Skeletal muscle cell (primary cell): Measurements from ENCODE around the gene GREB1.
A peak's percentile ranks its signal among the peaks of the same experiment; 100 is the strongest.

ENCODE experiments used
- DNase-seq: peaks from one replicate; pipeline ENCODE4 v3.0.0-alpha.2; 2010; ENCODE audit warnings: low read depth
- H3K4me3 ChIP-seq: 2 replicates; pipeline ENCODE4 v1.5.1; 2011; ENCODE audit warnings: low read depth, mild to moderate bottlenecking, control low read depth, low read length, moderate library complexity

Gene GREB1

DNA sequence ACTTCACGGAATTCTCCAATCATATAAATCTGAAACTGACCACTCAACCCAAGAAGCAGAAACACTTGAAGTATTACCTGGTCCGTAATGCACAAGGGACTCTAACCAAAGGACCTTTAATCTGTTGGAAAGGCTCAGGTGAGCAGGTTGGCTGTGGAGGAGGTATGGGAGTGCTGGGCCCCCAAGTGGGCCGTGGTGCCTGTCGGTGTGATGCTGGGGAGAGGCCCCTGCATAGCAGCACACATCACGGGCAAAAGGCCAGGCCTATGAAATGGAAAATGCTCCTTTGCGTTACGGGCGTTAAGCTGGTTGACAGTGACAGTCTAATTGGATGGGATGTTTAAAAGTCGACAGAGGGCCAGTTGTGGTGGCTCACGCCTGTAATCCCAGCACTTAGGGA is 42.6 kb downstream of the GREB1 start:
- H3K4me3 ChIP-seq = no peak overlapping the region
- DNase-seq = no peak

DNA sequence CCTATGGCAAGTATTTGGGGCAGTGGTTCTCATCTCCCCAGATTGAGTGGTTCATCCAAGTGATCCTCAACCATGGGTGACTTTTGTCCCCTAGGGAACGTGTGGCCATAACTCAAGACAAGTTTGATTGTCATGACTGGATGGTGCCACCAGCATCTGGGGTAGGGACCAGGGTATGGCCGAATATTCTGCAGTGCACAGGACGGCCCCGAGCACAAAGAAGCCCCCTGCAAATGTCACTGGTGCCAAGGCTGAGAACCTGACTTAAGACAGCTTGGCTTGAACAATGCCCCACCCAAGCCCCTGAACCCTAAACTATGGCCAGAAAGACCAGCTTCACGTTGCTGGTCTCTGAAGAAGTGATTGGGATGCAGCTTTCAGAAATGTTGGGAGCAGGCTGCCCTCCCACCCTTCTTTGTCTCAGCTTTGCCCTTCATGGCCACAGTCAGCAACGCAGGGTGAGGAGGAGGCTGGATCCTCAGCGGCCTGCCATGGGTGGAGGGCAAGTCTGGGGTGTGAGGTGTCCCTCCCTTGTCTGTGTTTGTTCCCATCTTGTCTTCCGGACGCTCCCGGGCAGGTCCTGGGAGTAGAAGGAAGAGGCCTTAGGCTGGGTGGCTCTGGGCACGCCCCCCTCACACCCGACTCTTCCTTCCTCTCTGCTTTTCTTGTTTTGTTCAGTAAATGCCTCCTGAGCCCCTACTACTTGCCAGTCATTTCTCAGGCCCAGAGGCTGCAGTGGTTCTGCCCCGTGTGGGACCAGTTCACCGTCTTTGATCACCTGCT is 43.4 kb downstream of the GREB1 start:
- H3K4me3 ChIP-seq = no peak overlapping the region
- DNase-seq = no peak

GRCh38 chr2:11578081-11578948 is 44.5 kb downstream of the GREB1 start:
- no peak for DNase-seq
- no peak overlapping the region for H3K4me3 ChIP-seq

GRCh38 chr2:11578986-11579774 is 45.3 kb downstream of the GREB1 start:
- no peak overlapping the region for H3K4me3 ChIP-seq
- no peak for DNase-seq

DNA sequence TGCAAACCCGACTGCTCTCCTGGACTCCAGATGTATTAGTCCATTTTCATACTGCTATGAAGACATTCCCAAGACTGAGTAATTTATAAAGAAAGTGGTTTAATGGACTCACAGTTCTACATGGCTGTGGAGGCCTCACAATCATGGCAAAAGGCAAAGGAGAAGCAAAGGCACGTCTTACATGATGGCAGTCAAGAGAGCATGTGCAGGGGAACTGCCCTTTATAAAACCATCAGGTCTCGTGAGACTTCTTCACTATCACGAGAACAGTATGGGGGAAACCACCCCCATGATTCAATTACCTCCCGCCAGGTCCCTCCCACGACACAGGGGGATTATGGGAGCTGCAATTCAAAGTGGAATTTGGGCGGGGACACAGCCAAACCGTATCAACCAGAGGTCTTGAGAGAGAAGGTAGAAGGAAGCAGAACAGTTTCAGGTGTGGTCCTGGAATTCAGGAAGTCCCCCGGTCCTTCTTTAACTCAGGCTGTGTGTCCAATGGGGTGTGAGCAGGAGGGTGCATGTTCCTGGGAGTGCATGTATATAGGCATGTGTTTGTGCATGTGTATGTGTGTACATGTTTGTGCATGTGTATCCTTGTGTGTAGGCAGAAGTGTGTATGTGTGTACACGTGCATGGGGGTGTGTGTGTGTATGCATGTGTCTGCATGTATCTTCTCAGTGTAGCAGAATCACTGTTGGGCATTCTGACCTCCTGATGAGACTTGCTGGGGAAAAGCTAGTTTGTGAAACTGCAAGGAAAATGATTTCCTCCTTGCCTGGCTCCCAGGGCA is 46.2 kb downstream of the GREB1 start:
- H3K4me3 ChIP-seq = no peak overlapping the region
- DNase-seq = no peak

DNA sequence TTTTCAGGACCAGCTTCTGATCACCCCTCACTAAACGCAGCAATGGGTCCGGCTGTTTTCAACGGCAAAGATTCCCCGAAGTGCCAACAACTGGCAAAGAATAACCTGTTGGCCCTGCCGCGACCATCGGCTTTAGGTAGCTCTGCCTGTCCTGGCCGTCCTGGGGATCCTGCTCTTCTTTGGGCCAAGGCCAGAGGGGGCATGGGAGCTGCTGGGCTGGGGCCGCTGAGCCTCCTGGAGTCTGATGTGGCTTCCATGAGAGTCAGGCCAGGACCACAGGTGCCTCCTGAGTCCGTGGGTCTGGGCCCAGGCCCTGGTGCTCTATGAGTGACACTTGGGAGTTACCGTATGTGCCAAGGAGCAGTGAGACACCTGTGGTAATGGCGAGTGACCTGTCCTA is 46.9 kb downstream of the GREB1 start:
- DNase-seq = no peak
- H3K4me3 ChIP-seq = no peak overlapping the region

DNA sequence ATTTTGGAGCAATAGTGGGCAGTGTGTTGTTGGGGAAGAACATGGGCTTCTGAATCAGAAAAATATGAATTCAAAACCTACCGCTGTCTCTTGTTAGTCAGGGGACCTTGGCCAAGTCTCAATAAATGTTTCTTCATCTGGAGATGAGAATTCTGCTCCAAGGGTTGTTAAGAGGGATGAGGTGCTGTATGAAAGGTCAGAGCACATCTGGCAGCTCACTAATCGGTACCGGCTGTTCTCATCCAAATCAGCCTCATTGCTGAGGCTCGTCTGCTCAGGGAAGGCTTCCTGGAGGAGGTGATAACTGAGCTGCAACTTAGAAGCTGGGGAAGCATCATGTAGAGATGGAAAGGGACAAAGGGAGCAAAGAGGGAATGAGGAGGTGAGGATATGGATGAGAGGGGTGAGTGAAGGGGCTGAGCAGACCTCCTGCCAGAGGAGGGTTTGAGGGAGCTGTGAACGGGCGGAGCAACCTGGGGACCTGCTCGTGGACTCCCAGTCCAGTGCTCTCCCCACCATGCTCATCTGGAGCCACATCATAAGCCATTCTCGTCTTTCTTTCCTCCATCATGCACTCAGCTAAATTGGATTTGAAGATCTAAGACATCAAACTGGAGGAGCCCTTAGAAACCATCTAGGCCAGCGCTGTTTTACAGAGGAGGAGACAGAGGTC is 47.4 kb downstream of the GREB1 start:
- DNase-seq = no peak
- no peak overlapping the region for H3K4me3 ChIP-seq

DNA sequence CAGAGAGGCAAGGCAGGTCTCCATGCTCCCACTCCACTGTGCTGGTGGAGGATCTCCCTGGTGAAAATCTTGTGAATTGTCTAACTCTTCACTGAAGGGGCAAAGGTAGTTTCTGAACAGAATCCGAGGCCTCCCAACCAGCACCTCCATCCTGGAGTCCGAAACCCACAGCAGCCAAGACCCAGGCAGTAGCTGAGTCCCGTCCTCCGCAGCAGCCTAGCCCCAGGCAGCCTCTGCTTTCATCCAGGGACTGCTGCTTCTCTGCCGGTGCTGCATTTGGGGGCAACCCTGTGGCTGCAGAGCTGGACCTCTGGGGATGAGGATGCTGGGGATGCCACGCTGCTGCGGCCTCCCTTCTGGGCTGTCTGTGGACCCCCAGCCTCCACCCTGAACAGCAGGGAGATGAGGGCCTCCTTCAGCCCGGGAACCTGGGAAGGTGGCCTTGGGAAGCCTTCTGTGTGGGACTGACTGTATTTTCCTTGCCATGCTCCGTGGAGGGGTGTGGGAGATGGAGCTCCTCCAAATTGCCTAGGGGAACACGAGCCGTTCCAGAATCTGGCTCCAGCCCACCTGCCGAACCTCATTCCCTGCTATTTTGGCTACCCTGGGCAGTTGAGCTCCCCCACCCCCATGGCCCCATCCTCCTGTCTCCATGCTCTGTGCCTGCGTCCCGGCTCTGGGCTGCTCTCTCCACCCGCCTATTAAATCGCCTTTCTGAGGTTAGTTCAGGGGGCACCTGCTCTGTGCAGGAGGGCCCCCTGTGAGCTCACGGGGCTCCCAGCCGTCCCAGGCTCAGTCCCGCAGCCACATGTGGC is 48.2 kb downstream of the GREB1 start:
- DNase-seq = no peak
- H3K4me3 ChIP-seq = no peak overlapping the region

DNA sequence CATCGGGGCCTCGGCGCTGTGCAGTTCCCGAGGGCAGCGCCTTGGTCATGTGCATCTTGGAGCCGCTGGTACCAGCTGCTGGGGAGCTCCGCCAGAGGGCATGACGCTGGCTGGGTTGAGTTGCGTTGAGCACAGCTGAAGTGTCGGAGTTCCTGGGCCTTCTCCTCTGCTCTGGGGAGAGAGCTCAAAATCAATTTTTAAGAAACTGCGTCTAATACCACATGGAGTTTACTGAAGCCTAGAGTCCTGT is 48.7 kb downstream of the GREB1 start:
- no peak overlapping the region for H3K4me3 ChIP-seq
- no peak for DNase-seq

GRCh38 chr2:11582862-11583752 is 49.3 kb downstream of the GREB1 start:
- no peak overlapping the region for H3K4me3 ChIP-seq
- peak; percentile 7 for DNase-seq

DNA sequence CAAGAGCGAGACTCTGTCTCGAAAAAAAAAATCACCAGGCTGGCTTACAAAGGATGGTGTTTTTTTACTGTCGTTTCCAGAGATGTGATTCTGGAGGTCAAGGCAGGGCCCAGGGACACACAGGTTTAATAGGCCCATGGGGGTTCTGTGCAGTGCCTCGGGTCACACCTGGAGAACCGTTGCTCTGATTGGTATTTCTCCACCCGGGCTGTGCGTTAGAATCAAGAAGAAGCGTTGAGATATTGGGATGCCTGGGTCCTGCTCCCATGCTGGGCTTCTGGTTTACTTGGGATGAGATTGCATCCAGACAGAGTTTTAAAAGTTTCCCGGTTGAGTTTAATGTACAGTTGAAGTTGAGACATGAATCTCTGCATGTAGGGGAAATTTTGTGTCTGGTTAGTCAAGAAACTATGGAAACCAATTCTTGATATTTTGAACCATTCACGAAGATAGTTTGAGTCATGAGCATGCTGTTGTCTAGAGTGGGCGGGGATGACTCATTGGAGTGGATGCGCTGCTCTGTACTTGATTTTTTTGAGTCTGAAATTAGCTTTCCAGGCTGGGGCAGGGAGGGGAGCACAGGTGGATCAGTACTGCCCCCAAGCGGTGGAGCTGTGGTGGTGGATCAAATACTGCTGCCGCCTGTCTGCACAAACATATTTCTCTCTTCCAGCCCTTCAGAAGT is 50.1 kb downstream of the GREB1 start:
- H3K4me3 ChIP-seq = no peak overlapping the region
- peak; percentile 92 for DNase-seq

GRCh38 chr2:11584525-11585056 is 50.7 kb downstream of the GREB1 start:
- no peak for DNase-seq
- H3K4me3 ChIP-seq = no peak overlapping the region

DNA sequence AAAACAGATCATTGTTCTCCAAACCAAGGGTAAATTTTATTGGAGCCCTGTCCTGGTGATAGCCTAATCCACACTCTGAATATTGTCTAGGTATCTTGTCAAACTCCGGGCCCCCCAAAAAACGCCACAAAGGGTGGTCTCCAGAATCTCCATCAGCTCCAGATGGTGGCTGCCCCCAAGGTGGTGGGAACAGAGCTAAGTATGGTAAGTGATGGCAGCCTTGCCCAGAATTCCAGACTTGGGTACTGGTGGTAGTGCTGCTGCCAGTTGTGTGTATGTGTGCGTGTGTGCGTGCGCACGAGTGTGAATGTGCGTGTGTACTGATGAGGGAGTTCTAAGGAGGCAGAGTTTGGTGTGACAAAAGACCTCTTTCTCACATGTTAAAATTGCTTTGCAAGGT is 51.2 kb downstream of the GREB1 start:
- no peak overlapping the region for H3K4me3 ChIP-seq

GRCh38 chr2:11588228-11589110 is 54.6 kb downstream of the GREB1 start:
- no peak overlapping the region for H3K4me3 ChIP-seq
- DNase-seq = no peak

More for the DNA sequence above, 51.2 kb downstream of the GREB1 start:
- no peak for DNase-seq

DNA sequence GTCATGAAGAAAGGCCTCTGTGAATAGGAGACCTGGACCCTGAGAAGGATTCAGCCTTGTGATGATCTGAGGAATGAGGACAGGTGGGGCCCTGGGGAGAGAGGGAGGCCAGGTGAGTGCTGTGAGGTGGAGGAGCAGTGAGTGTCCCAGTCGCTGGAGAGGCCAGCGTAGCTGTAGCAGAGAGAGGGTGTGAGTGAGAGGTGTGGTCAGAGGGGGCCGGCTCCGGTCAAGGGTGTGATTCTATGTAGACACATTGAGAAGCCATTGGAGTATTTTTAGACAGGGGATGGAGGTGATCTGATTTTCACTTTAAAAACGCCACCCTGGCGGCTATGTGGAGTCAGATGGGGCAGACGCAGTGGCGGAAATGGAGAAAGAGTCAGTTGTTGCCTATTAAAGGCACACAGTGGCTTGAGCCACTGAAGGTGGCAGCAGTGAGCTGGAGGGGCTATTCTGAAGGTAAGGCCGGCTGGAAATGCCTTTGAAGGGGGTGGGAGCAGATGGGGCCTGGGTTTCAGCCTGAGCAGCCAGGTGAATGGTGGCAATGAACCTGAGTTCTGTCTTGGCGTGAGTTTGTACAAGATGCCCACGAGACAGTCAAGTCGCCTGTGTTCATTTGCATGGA is 55.6 kb downstream of the GREB1 start:
- DNase-seq = no peak
- H3K4me3 ChIP-seq = no peak overlapping the region
